ENCODE measurements around the gene GNPDA1. TPM values are rescaled to one million over a fixed set of nuclear protein-coding genes. Genes with fewer than 3 reads are reported as not detected.

Gene GNPDA1
- total and polyA plus RNA-seq, 2 of the 4 experiments (the other 2 are of a cell fraction): 23.1 to 60.6 TPM

- no peak for TF ChIP-seq USF2 (IDR thresholded peaks at IDR 0.05; ENCODE audit: low read depth, low read length)
- no peak for TF ChIP-seq MAFK (IDR thresholded peaks at IDR 0.05; ENCODE audit: low read depth, low read length)
Measured at GRCh38 chr5:142013734-142014521, 1.1 kb upstream of the GNPDA1 start (continued).

- ChIA-PET POLR2A (ENCODE audit: unreplicated experiment) (interaction anchor here (1.1 kb wide), 1 partner anchor 15 kb away, joined by 23 read pairs; no protein-coding TSS in a partner anchor), CTCF (interaction anchor here (0.9 to 1.1 kb wide), 7 partner anchors 9 to 135 kb away, joined by 3 to 5 read pairs (median 3); no protein-coding TSS in a partner anchor)
- H3K4me2 ChIP-seq (ENCODE audit: low read depth, low read length): peak overlapping the region; percentile 95
- H4K91ac ChIP-seq (ENCODE audit: insufficient read depth, low read depth, low read length): peak overlapping the region; percentile 78
- peak overlapping the region; percentile 99 for H3K14ac ChIP-seq (replicated peaks; ENCODE audit: low read depth, low read length)
- H3K4me1 ChIP-seq (ENCODE audit: control insufficient read depth, insufficient read depth, low read length): peaks cover 10% of the 10 kb centered on the region
- peak overlapping the region; percentile 55; the same call in 1 of the 2 replicates for H3K18ac ChIP-seq (ENCODE audit: low read depth, low read length)
- H4K20me1 ChIP-seq (ENCODE audit: insufficient read depth, low read length): no peaks in the 10 kb centered on the region
- peak overlapping the region; percentile 85 for H3K9ac ChIP-seq (ENCODE audit: low read depth, low read length)
- peak overlapping the region; percentile 94 for H3K4ac ChIP-seq (ENCODE audit: low read depth, low read length)
- dilution Hi-C loops (cut with HindIII; ENCODE audit: low sequenced_read_pairs, unreplicated experiment): no loop called here
- H3K36me3 ChIP-seq (ENCODE audit: control insufficient read depth, insufficient read depth, low read length): peaks cover 12% of the 10 kb centered on the region
- in situ Hi-C loops (cut with MboI; ENCODE audit: low sequenced_read_pairs): no loop called here
- H3K9me1 ChIP-seq (ENCODE audit: insufficient read depth, low read length): peaks cover 19% of the 10 kb centered on the region
- BruUV-seq (replicated peaks): no TSS peak
- peak overlapping the region; percentile 96 for H3K23ac ChIP-seq (ENCODE audit: low read depth, low read length)
- H2AK9ac ChIP-seq (replicated peaks; ENCODE audit: low read depth, low read length, poor library complexity): peak overlapping the region; percentile 97
- H3K27ac ChIP-seq (ENCODE audit: insufficient read depth, low read length): peak overlapping the region; percentile 64
- peak overlapping the region; percentile 69 for H3K4me3 ChIP-seq (ENCODE audit: insufficient read depth, low read depth, low read length)
- H3K9me3 ChIP-seq (ENCODE audit: control insufficient read depth, insufficient read depth, low read length): no peaks in the 10 kb centered on the region
- H3K27me3 ChIP-seq (ENCODE audit: control insufficient read depth, insufficient read depth, low read length): no peaks in the 10 kb centered on the region
- peak overlapping the region; percentile 72 for H4K5ac ChIP-seq (ENCODE audit: low read depth, low read length)
- no CpG with 5 or more reads among the region's 18 CpGs for WGBS, 2 experiments (ENCODE audit: extremely low coverage in 2 of 2, insufficient read length in 1 of 2)
- H3K79me1 ChIP-seq (ENCODE audit: low read depth in 1 of 2, low read length in 2 of 2): peaks cover 4 to 17% of the 10 kb centered on the region in 2 experiments; a peak in 3 of 4 replicates
- peak overlapping the region; percentile 62 for H3K56ac ChIP-seq (ENCODE audit: extremely low read depth, insufficient read depth, low read length)
- H2BK20ac ChIP-seq (ENCODE audit: low read depth, low read length): peak overlapping the region; percentile 70
- H2BK120ac ChIP-seq (ENCODE audit: low read depth, low read length): peak overlapping the region; percentile 65
- TF ChIP-seq RAD21 (IDR thresholded peaks at IDR 0.05; ENCODE audit: low read length) (peak; percentile 34; the same call in 1 of the 2 replicates), RCOR1 (IDR thresholded peaks at IDR 0.05; ENCODE audit: insufficient replicate concordance, low read length) (no peak), CTCF (conservative IDR thresholded peaks at IDR 0.05; ENCODE audit: low read depth, low read length) (peak; percentile 37; the same call in 1 of the 2 replicates), CHD1 (IDR thresholded peaks at IDR 0.05; ENCODE audit: low read depth, low read length) (no peak), SMC3 (IDR thresholded peaks at IDR 0.05; ENCODE audit: low read depth, low read length) (peak; percentile 40; the same call in 1 of the 2 replicates)
- H2AFZ ChIP-seq (replicated peaks; ENCODE audit: low read length, poor library complexity): peak overlapping the region; percentile 93
- peak; percentile 48 for ATAC-seq (ENCODE audit: low read depth)
- no peak for DNase-seq
- intact Hi-C loops (cut with micrococcal nuclease): loop anchor here (2.0 to 10.0 kb wide), 3 partner anchors 133 to 683 kb away; no protein-coding TSS in a partner anchor
- H2BK15ac ChIP-seq (ENCODE audit: low read depth, low read length): peak overlapping the region; percentile 68; the same call in 1 of the 3 replicates
- peak overlapping the region; percentile 93 for H2AK5ac ChIP-seq (ENCODE audit: low read depth, low read length)
- H4K8ac ChIP-seq (ENCODE audit: low read depth in 2 of 2, low read length in 2 of 2): peak overlapping the region; percentile 90 to 94
- H2BK5ac ChIP-seq (ENCODE audit: low read depth, low read length, poor library complexity, severe bottlenecking): peak overlapping the region; percentile 0
Measured at GRCh38 chr5:142012186-142012785, 541 bp downstream of the GNPDA1 start.
